HL-60 (cell line): Measurements from ENCODE around the gene MYPN.

Experiments
- CTCF ChIP-seq: IDR thresholded peaks from one replicate; pipeline ENCODE4 v1.5.1; 2011; ENCODE audit warnings: low read length, control low read depth, inconsistent platforms; ENCODE audit not compliant: insufficient read depth
- GABPA ChIP-seq: IDR thresholded peaks from 2 replicates; pipeline ENCODE4 v1.6.1; 2012; ENCODE audit warnings: low read depth
- POLR2AphosphoS5 ChIP-seq: IDR thresholded peaks from 2 replicates; pipeline ENCODE4 v1.6.1; 2012; ENCODE audit warnings: low read depth
- REST ChIP-seq: IDR thresholded peaks from 2 replicates; pipeline ENCODE4 v1.6.1; 2012; ENCODE audit warnings: low read depth; ENCODE audit not compliant: insufficient replicate concordance
- SPI1 ChIP-seq: IDR thresholded peaks from 2 replicates; pipeline ENCODE4 v1.6.1; 2012; ENCODE audit warnings: low read depth, mild to moderate bottlenecking, borderline replicate concordance

- peak; percentile 81 for TF ChIP-seq CTCF
- no peak for TF ChIP-seq REST
- no peak for TF ChIP-seq POLR2AphosphoS5
- no peak for TF ChIP-seq SPI1
- TF ChIP-seq GABPA, result no peak
These were observed 47.3 kb downstream of the MYPN start for GRCh38 chr10:68156373-68157185.
